SKM-1 treated with dmso at 0.1 percent for 144 hours (cell line): ENCODE data around the gene HDGF.
A peak's percentile ranks its signal among the peaks of the same experiment; 100 is the strongest.
"Not testable (repeated sequence)": the region's sequence is repeated elsewhere in the genome, so short reads cannot be mapped to it uniquely, and the experiment has no call there.

Experiments
- DNase-seq: peaks from one replicate; lab custom pipeline; 2025; ENCODE audit not compliant: unreplicated experiment; lab: John Stamatoyannopoulos, UW

HDGF gene

GRCh38 chr1:156767101-156767878 is 15.8 kb upstream of the HDGF start, which contains the start of gene PRCC:
PRCC (plus strand) TSS chr1:156767535; CDS start chr1:156767772, 237 bp downstream.
- peak; percentile 100 for DNase-seq

- no peak for DNase-seq
Observed at GRCh38 chr1:156766298-156767100, 15.0 kb upstream of the HDGF start.

GRCh38 chr1:156765666-156766065 is 14.2 kb upstream of the HDGF start:
- no peak for DNase-seq

- not testable (repeated sequence) for DNase-seq
Observed at GRCh38 chr1:156765136-156765535, 13.7 kb upstream of the HDGF start.

- DNase-seq: no peak
Observed at GRCh38 chr1:156760796-156761104, 9.3 kb upstream of the HDGF start.

GRCh38 chr1:156760092-156760795 is 8.8 kb upstream of the HDGF start:
- DNase-seq: no peak

GRCh38 chr1:156757572-156758253 is 6.2 kb upstream of the HDGF start:
- DNase-seq: not testable (repeated sequence)

GRCh38 chr1:156756355-156756754 is 4.9 kb upstream of the HDGF start:
- DNase-seq: no peak

GRCh38 chr1:156755527-156755950 is 4.1 kb upstream of the HDGF start:
- DNase-seq: no peak

- DNase-seq: no peak
Observed at GRCh38 chr1:156754219-156754618, 2.7 kb upstream of the HDGF start.

- no peak for DNase-seq
Observed at GRCh38 chr1:156752843-156753482, 1.5 kb upstream of the HDGF start.

GRCh38 chr1:156751757-156752481 is 444 bp upstream of the HDGF start:
- DNase-seq: peak; percentile 97

- peak; percentile 39 for DNase-seq
Observed at GRCh38 chr1:156750711-156751450, 594 bp downstream of the HDGF start.

- DNase-seq: no peak
Observed at GRCh38 chr1:156750191-156750672, 1.2 kb downstream of the HDGF start.

- no peak for DNase-seq
Observed at GRCh38 chr1:156749419-156750118, 1.9 kb downstream of the HDGF start.

GRCh38 chr1:156748670-156749418 is 2.6 kb downstream of the HDGF start:
- DNase-seq: peak; percentile 87

GRCh38 chr1:156747742-156748669 is 3.5 kb downstream of the HDGF start:
- DNase-seq: no peak
